GM18873 (cell line): ENCODE measurements around the gene DDN.

Experiments used
- ATAC-seq: cut with Tn5 transposase; IDR thresholded peaks from one replicate; pipeline ENCODE4 v1.9.1; 2021; ENCODE audit warnings: mild to moderate bottlenecking, moderate library complexity, moderate number of reproducible peaks; ENCODE audit not compliant: unreplicated experiment, low FRiP score

DDN gene

DNA sequence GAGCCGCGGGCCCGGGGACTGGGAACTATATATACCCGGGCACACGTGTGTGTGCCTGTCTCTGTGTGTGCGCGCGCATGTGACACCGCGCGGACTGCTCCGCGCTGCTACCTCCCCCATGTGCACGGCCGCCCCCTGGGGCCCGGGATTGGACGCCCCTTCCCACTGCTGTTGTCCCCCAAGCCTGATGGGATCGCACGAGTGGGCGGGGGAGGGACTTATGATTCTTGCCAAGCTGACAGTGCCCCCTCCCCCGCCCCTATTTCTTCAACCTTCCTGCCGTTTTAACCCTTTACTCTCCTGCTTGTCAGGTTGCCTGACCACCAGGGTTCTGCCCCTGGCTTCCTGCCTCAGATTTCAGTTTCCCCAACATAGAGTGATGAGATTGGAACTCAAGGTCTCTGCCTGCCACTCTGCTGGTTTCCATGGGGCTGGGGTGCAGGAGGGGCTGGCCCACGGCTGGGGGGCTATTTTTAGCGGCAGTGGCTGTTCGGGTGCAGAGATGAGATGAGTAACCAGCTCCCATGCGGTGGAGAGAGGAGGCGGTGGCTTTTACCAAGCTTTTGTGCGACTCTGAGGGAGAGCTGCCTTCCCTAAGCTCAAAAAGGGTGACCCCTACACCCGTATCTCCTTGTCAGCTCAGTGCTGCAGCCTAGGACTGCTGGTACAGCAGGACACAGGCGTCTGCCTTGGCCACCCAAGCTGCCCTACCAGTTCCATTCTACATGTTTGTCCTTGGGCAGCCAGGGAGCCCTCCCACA lies at the start of gene DDN:
Gene DDN (minus strand): TSS at position 5 of the 761 bp plus-strand sequence. CDS start 88 bp downstream, outside the sequence.
- no peak for ATAC-seq

- no peak for ATAC-seq
These were observed 49.8 kb upstream of the DDN start for GRCh38 chr12:49048953-49049352.

DNA sequence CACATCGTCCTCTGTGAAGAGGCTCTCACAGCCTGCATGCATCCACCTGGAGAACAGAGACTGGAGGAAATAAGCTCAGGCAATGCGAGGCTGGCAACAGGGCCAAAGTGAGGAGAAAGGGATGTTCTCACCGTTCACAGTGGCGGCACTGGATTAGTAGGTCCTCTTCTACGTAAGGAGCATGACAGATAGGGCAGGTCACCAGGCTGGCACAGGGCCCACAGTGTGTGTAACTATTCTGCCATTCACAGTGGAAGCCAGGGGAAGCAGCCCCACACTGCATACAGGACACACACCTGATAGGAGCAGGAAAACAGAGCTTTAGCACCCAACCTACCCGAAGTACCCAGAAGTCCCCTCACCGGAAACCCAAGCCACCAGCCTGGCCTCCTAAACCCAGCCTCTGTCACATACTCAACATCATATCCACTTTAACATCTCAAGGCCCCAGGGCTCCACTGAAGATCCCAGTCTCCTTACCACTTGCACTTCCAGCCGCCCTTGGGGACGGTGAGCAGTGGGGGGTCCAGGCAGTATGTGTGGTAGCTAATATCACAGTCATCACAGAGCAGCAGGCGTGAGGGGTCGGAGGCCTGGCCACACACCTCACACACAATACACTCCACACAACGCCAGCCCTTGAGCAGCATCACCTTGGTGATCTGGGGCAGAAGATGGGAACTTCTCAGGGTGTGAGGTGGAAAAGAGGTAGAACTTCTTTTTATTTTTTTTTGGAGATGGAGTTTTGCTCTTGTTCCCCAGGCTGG lies 47.1 kb upstream of the DDN start:
- no peak for ATAC-seq

- no peak for ATAC-seq
These were observed 45.5 kb upstream of the DDN start for GRCh38 chr12:49044660-49045059.

- no peak for ATAC-seq
These were observed 44.7 kb upstream of the DDN start for GRCh38 chr12:49043856-49044258.

- no peak for ATAC-seq
These were observed 44.1 kb upstream of the DDN start for GRCh38 chr12:49043241-49043640.

DNA sequence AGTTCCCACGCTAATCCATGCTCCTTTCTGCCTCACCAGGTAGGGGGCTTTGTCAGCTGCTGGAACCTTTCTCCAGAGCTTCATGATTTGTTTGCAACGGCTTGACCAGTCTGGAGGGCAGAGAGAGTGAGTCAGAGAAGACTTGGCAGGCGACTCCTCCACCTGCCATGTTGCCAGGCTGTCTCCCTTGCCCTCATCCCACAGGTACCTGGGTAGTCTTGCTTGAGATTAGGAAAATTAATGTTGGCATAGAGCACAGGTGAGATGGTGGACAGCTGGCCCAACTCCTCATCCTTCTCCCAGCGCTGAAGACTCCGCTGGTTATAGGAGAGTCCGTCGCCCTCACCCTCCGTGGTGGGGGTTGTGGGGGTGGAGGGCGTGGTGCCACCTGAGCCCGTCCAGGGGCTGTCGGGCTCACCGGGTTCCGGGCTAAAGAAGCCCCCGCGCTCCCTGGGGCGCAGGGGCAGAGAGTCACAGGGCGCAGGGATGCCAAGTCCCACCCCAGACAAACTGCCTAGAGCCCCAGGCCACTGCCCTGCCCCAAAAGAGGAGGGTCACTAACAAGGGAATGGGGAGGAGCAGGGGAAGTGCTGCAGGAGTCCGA lies 42.8 kb upstream of the DDN start:
- ATAC-seq: no peak

GRCh38 chr12:49041036-49041880 lies 42.1 kb upstream of the DDN start:
- ATAC-seq: no peak

DNA sequence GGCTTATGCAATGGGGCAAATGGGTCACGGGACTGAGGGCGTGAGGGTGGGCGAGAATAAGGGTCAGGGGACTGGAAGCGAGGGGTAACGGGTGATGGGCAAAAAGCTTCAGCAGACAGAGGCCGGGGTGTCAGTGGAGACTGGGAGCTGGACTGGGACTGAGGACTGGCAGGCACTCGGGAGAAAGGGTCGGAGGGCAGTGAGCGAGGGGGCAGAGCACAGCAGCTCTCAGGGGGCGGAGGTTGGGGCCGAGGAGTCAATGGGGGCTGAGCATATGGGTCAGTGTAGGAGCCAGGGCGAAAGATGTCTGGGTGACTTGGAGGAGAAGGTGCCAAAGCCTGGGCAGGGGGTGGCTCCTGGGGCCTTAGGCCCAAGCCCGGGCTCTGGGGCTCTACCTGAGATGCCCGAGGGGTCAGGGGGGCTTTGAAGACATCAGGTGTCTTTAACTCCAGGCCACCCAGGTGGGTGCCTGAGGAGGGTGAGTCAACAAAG lies 41.2 kb upstream of the DDN start:
- no peak for ATAC-seq

- ATAC-seq: no peak
These were observed 40.5 kb upstream of the DDN start for GRCh38 chr12:49039421-49040363.

- no peak for ATAC-seq
These were observed 39.2 kb upstream of the DDN start for GRCh38 chr12:49038291-49038955.

- no peak for ATAC-seq
These were observed 38.7 kb upstream of the DDN start for GRCh38 chr12:49037947-49038237.

GRCh38 chr12:49037111-49037946 lies 38.2 kb upstream of the DDN start:
- ATAC-seq: no peak

DNA sequence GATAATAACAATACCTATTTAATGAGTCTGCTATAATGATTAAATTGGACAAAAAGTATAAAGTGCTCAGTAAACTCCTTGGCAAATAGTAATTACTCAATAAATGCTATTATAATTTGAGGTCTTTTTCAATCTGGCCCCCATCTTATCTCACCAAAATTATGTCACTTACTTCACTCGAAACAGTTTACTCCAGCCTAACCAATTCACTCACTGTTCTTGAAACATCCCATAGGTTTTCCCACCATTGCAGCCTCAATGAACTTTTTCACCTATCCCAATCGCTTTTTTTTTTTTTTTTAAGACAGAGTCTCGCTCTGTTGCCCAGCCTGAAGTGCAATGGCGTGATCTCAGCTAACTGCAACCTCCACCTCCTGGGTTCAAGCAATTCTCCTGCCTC lies 36.9 kb upstream of the DDN start:
- no peak for ATAC-seq

DNA sequence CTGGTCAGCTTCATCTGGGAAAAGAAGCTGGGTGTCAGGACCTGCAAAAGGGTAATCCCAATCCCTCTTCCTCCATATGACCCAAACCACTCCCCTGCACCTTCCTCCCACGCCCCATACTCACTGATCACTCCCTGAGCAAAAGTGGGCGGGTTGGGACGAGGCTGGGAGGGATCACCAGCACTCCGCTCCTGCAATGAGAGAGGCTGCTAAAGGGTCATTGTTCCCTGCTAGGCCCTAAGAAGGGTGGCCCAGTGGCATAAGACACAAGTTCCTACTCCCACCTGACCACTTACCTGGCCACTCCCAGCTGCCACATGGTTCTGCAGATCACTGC lies 35.1 kb upstream of the DDN start:
- ATAC-seq: no peak

DNA sequence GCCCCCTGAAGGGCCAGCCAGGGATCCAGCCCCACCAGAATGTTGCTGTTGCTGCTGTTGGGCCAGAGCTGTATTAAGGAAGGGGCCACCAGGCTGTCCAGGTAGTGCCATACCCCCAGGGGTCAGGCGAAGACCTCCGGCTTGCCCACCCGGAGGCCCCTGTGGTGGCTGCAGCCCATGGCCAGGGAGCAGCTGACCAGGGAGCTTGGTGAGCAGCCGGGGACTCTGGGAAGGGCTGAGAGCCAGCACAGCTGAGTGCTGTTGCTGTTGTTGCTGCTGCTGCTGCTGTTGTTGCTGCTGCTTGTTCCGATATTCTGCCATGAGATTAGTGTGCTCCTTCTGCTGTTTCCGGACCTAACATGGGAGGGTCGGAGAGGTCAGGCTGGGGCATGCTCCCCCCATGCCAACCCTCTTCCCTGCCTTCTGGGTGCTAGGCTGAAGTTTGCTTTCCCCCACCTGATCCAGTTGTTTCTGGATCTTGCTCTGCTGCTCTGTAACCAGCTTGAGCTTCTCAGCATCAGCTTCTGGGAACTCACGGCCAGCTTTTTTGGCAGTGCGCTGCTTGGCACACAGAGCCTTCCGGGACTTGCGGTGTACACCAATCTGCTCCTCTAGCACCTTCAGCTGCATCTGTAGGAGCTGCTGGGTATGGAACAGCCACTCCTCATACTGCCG lies 34.6 kb upstream of the DDN start:
- no peak for ATAC-seq

- no peak for ATAC-seq
These were observed 33.7 kb upstream of the DDN start for GRCh38 chr12:49032679-49033447.
